Left ventricle myocardium inferior (tissue), 1 donor: ENCODE measurements around the gene HNMT. TPM values are rescaled to one million over a fixed set of nuclear protein-coding genes. Genes with fewer than 3 reads are reported as not detected.

Experiments used
- DNase-seq: peaks from one replicate; pipeline ENCODE4 v3.0.0-alpha.2; 2020
- H3K27ac ChIP-seq: fragments of 200-600 bp; replicated peaks from 2 replicates; pipeline ENCODE4 v1.8.0; 2021
- H3K27me3 ChIP-seq: fragments of 200-600 bp; 2 replicates; pipeline ENCODE4 v1.8.0; 2021; ENCODE audit warnings: low read depth
- H3K36me3 ChIP-seq: fragments of 200-600 bp; 2 replicates; pipeline ENCODE4 v1.8.0; 2021
- H3K4me1 ChIP-seq: fragments of 200-600 bp; 2 replicates; pipeline ENCODE4 v1.8.0; 2021
- H3K4me3 ChIP-seq: fragments of 200-600 bp; 2 replicates; pipeline ENCODE4 v1.8.0; 2021; ENCODE audit warnings: mild to moderate bottlenecking, moderate library complexity
- H3K9me3 ChIP-seq: fragments of 200-600 bp; replicated peaks from 2 replicates; pipeline ENCODE4 v1.8.0; 2021
- CTCF ChIP-seq: fragments of 200-600 bp; IDR thresholded peaks from 2 replicates; pipeline ENCODE4 v1.8.0; 2021; ENCODE audit warnings: antibody characterized with exemption, mild to moderate bottlenecking, borderline replicate concordance
- intact Hi-C: fragments of 100-400 bp; cut with micrococcal nuclease; formaldehyde crosslinking; loops from one replicate; pipeline ENCODE4 v1.11.0; 2022
- total RNA-seq: library from RNA; stranded (reverse); fragmentation: NEBNext Ultra II Directional; extraction: Animal tissue kit (Norgen Biotek cat#: 25700); gene quantifications from one replicate; pipeline ENCODE4 v1.2.1, GENCODE V29; 2021
- donor health status: DM: no; HTN: yes; CAD: no; lungs with severe emphysema.

Gene HNMT
- total RNA-seq, 1 donor from 2014 or later: 11.7 TPM

GRCh38 chr2:138060301-138060635 lies 96.0 kb downstream of the HNMT start:
- peaks cover 14% of the 10 kb centered on the region for H3K9me3 ChIP-seq
- no peak overlapping the region for H3K4me3 ChIP-seq
- no peaks in the 10 kb centered on the region for H3K36me3 ChIP-seq
- H3K4me1 ChIP-seq: no peaks in the 10 kb centered on the region
- no peak overlapping the region for H3K27ac ChIP-seq
- no peak for TF ChIP-seq CTCF
- intact Hi-C loops: no loop called here
- peak; percentile 79 for DNase-seq
- no peaks in the 10 kb centered on the region for H3K27me3 ChIP-seq

- intact Hi-C loops: no loop called here
- no peak for DNase-seq
- no peak for TF ChIP-seq CTCF
These were observed 97.7 kb downstream of the HNMT start for GRCh38 chr2:138061961-138062360.

GRCh38 chr2:138063181-138063580 lies 98.9 kb downstream of the HNMT start:
- no peaks in the 10 kb centered on the region for H3K4me1 ChIP-seq
- H3K9me3 ChIP-seq: peaks cover 14% of the 10 kb centered on the region
- no peaks in the 10 kb centered on the region for H3K27me3 ChIP-seq
- no peaks in the 10 kb centered on the region for H3K36me3 ChIP-seq
- no peak overlapping the region for H3K27ac ChIP-seq
- intact Hi-C loops: no loop called here
- TF ChIP-seq CTCF: no peak
- H3K4me3 ChIP-seq: no peak overlapping the region
- no peak for DNase-seq

More at GRCh38 chr2:138061961-138062360, 97.7 kb downstream of the HNMT start:
- Histone ChIP-seq H3K9me3 (peaks cover 14% of the 10 kb centered on the region), H3K4me1 (no peaks in the 10 kb centered on the region), H3K27me3 (no peaks in the 10 kb centered on the region), H3K4me3 (no peak overlapping the region), H3K27ac (no peak overlapping the region), H3K36me3 (no peaks in the 10 kb centered on the region)
